Erythroblast (primary cell): ENCODE data around the gene UVSSA.

ENCODE experiments used
- GATA1 ChIP-seq: IDR thresholded peaks from 2 replicates; pipeline ENCODE4 v1.6.1; 2011; ENCODE audit warnings: low read depth, mild to moderate bottlenecking, control low read depth, low read length, moderate library complexity
- POLR2A ChIP-seq: IDR thresholded peaks from 2 replicates; pipeline ENCODE4 v1.6.1; 2011; ENCODE audit warnings: mild to moderate bottlenecking, low read length

DNA sequence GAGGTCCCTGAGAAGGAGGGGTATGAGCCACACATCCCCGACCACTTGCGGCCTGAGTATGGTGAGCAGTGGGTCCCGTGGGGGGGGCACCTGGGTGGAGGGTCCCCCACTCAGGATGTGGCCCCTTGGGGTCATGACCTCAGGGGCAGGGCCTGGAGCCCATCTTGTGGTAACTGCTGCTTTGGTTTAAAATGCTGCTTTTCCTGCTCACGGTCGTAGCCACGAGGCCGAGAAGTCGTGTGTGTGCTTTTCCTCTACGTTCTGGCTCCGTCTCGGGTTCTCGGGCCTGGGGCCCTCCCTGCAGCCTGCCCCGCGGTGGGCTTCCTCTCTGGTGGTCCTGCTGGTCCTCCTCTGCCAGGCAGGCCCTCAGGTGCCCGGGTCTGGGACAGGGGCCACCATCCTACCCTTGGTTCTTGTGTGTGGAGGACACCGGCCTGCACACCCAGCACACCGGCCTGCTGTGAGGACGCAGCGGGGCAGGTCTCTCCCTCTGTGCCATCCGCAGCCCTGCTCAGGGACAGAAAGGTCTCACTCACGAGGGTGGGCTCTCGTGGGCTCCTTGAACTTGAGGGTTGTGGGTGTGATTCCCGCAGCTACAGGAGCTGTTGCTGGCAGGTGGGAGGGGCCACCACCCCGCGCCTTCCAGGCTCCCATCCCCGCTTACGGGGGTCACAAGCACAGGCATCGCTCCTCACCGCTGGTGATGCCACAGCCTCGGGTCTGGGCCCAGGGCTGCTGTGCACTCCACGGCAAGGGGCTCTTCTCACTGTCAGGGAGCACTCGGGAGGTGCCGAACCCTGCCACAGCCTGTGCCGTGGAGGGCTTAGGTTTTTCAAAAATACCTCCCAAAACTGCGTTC is 19.6 kb downstream of the UVSSA start:
- TF ChIP-seq POLR2A: no peak
- TF ChIP-seq GATA1: no peak
